GM12878 (cell line): ENCODE measurements around the gene DNAH9. TPM values are rescaled to one million over a fixed set of nuclear protein-coding genes. Genes with fewer than 3 reads are reported as not detected.

ENCODE experiments used
- ATAC-seq: fragments of 200-7000 bp; cut with Tn5 transposase; 3 replicates; pipeline ENCODE4 v1.9.1; 2020; ENCODE audit warnings: mild to moderate bottlenecking, moderate library complexity
- BruUV-seq: library from RNA; stranded (reverse); fragments of 400-500 nt; replicated peaks from 2 replicates; lab custom pipeline; 2021; lab: Mats Ljungman, UMichigan
- CTCF ChIA-PET: fragments of 300-600 bp; sonication (Branson Sonifier 250); formaldehyde crosslinking; extraction: SDS; loops from one replicate; lab custom pipeline; 2021; ENCODE audit warnings: inconsistent platforms; lab: Yijun Ruan, JAX
- POLR2A ChIA-PET: fragments of 350-600 bp; formaldehyde crosslinking; extraction: SDS; loops from one replicate; lab custom pipeline; 2021; ENCODE audit warnings: inconsistent platforms; lab: Charles Lee
- RAD21 ChIA-PET: fragments of 300-600 bp; sonication (Branson Sonifier 250); formaldehyde crosslinking; loops from one replicate; lab custom pipeline; 2023; ENCODE audit warnings: antibody characterized with exemption; ENCODE audit not compliant: unreplicated experiment; lab: Charles Lee
- SMC1A ChIA-PET: fragments of 300-600 bp; sonication (Branson Sonifier 250); formaldehyde crosslinking; loops from one replicate; lab custom pipeline; 2023; ENCODE audit not compliant: unreplicated experiment, uncharacterized antibody; lab: Charles Lee
- DNase-seq: peaks from one replicate; pipeline ENCODE4 v3.0.0-alpha.2; 2011; ENCODE audit warnings: low read depth, low spot score
- FAIRE-seq: peaks from 3 replicates; lab custom pipeline; 2011; peaks lifted over from hg19 to GRCh38; lab: Jason Lieb, UNC
- H2AFZ ChIP-seq: 2 replicates; pipeline ENCODE4 v1.6.0; 2011; ENCODE audit warnings: low read depth, low read length, control low read depth; ENCODE audit not compliant: control insufficient read depth
- H3K27ac ChIP-seq: 2 replicates; pipeline ENCODE4 v1.5.1; 2011; ENCODE audit warnings: control low read depth; ENCODE audit not compliant: control insufficient read depth, insufficient read depth
- H3K27me3 ChIP-seq, 2 experiments: replicated peaks in 1 of 2; 2 replicates each; pipeline versions ENCODE4 v1.6.0 to v1.6.1; 2011; ENCODE audit warnings: low read length in 1 of 2; ENCODE audit not compliant: control insufficient read depth in 2 of 2, insufficient read depth in 2 of 2
- H3K36me3 ChIP-seq, 2 experiments: 2 replicates each; pipeline ENCODE4 v1.5.1; 2011; ENCODE audit warnings: low read length in 1 of 2; ENCODE audit not compliant: control insufficient read depth in 2 of 2, insufficient read depth in 2 of 2
- H3K4me1 ChIP-seq: 2 replicates; pipeline ENCODE4 v1.6.1; 2011; ENCODE audit warnings: mild to moderate bottlenecking, low read length, moderate library complexity, mixed read lengths; ENCODE audit not compliant: control insufficient read depth, insufficient read depth
- H3K4me2 ChIP-seq: 2 replicates; pipeline ENCODE4 v1.6.0; 2011; ENCODE audit warnings: control low read depth; ENCODE audit not compliant: control insufficient read depth, insufficient read depth
- H3K4me3 ChIP-seq: fragments of 200-600 bp; sonication (generic); 2 replicates; pipeline ENCODE4 v1.5.1; 2016
- H3K79me2 ChIP-seq: 2 replicates; pipeline ENCODE4 v1.6.0; 2011; ENCODE audit warnings: low read length; ENCODE audit not compliant: control insufficient read depth, insufficient read depth
- H3K9ac ChIP-seq: 2 replicates; pipeline ENCODE4 v1.8.0; 2011; ENCODE audit warnings: low read length, control low read depth, mixed read lengths; ENCODE audit not compliant: control insufficient read depth, insufficient read depth
- H3K9me3 ChIP-seq: replicated peaks from 3 replicates; pipeline ENCODE4 v1.5.1; 2011; ENCODE audit warnings: mild to moderate bottlenecking, low read length; ENCODE audit not compliant: control insufficient read depth, insufficient read depth
- H4K20me1 ChIP-seq: 2 replicates; pipeline ENCODE4 v1.6.0; 2011; ENCODE audit not compliant: control insufficient read depth, insufficient read depth
- CBX3 ChIP-seq: fragments of 200-600 bp; sonication (generic); IDR thresholded peaks from 2 replicates; pipeline ENCODE4 v1.6.1; 2016; ENCODE audit warnings: low read depth, borderline replicate concordance
- IRF4 ChIP-seq: IDR thresholded peaks from 2 replicates; pipeline ENCODE4 v1.6.1; 2011; ENCODE audit warnings: low read depth, low read length
- KDM1A ChIP-seq: fragments of 200-600 bp; sonication (generic); IDR thresholded peaks from 2 replicates; pipeline ENCODE4 v1.6.1; 2016; ENCODE audit warnings: borderline replicate concordance
- KLF5 ChIP-seq: fragments of 450-650 bp; IDR thresholded peaks from 2 replicates; pipeline ENCODE4 v1.6.1; 2014; ENCODE audit warnings: mild to moderate bottlenecking; ENCODE audit not compliant: partially characterized antibody
- NR2F1 ChIP-seq: fragments of 450-650 bp; conservative IDR thresholded peaks from 2 replicates; pipeline ENCODE4 v1.6.1; 2017; ENCODE audit warnings: mild to moderate bottlenecking
- NRF1 ChIP-seq: conservative IDR thresholded peaks from 2 replicates; pipeline ENCODE4 v1.6.1; 2011; ENCODE audit warnings: mild to moderate bottlenecking, low read depth, low read length, improper control_type of control experiment
- POLR2A ChIP-seq: IDR thresholded peaks from 2 replicates; pipeline ENCODE4 v1.6.1; 2011; ENCODE audit warnings: low read depth, mild to moderate bottlenecking, low read length
- RAD51 ChIP-seq: fragments of 450-650 bp; IDR thresholded peaks from 2 replicates; pipeline ENCODE4 v1.6.1; 2016; ENCODE audit warnings: moderate library complexity, mild to moderate bottlenecking, inconsistent platforms
- RFX5 ChIP-seq: IDR thresholded peaks from 2 replicates; pipeline ENCODE4 v1.6.1; 2011; ENCODE audit warnings: low read depth, low read length, improper control_type of control experiment
- RUNX3 ChIP-seq: IDR thresholded peaks from 2 replicates; pipeline ENCODE4 v1.6.1; 2012; ENCODE audit warnings: low read length, inconsistent platforms
- STAT3 ChIP-seq: IDR thresholded peaks from 2 replicates; pipeline ENCODE4 v1.6.1; 2011; ENCODE audit warnings: low read depth, low read length, improper control_type of control experiment
- ZBED1 ChIP-seq: IDR thresholded peaks from 2 replicates; pipeline ENCODE4 v1.6.1; 2016; ENCODE audit warnings: borderline replicate concordance
- WGBS: methylation state at CpG from one replicate; pipeline ENCODE4 v1.1.6; 2016; ENCODE audit warnings: low lambda C conversion rate; ENCODE audit not compliant: insufficient replicate concordance, insufficient coverage; ENCODE audit errors: missing lambda C conversion rate; 5-methylcytosine and 5-hydroxymethylcytosine counted together
- in situ Hi-C: fragments of 300-500 bp; cut with MboI; formaldehyde crosslinking; loops from 9 replicates; pipeline ENCODE4 v1.14.3; 2018; ENCODE audit warnings: mixed read lengths
- intact Hi-C: fragments of 100-400 bp; cut with micrococcal nuclease; formaldehyde crosslinking; loops from one replicate; pipeline ENCODE4 v1.14.2; 2022; ENCODE audit not compliant: unreplicated experiment
- polyA plus RNA-seq, 11 experiments: library from polyadenylated mRNA; depleted of rRNA in 4 of 11; unstranded in 6 of 11; stranded (reverse) in 5 of 11; fragments of >200 nt; fragmentation: Nextera tagmentation in 4 of 11; fragmentation: Illumina TruSeq in 1 of 11; extraction: Ambion mirVana in 4 of 11; extraction: Trizol in 1 of 11; gene quantifications; 1 replicate in 1 of 11; 2 replicates in 10 of 11; pipeline versions ENCODE4 v1.2.1 to v1.2.3, GENCODE V29; 2011 to 2016; ENCODE audit warnings: inconsistent platforms in 2 of 11, missing spikeins in 2 of 11, low read depth in 1 of 11
- total RNA-seq, 4 experiments: library from RNA; depleted of rRNA in 3 of 4; stranded (reverse); fragments of >200 nt in 3 of 4; fragmentation: Illumina TruSeq in 1 of 4; extraction: Trizol in 1 of 4; gene quantifications; 2 replicates each; pipeline versions ENCODE4 v1.2.1 to v1.2.3, GENCODE V29; 2013 to 2021
- TF ChIP-seq, protein P1 (sequence below): IDR thresholded peaks from 2 replicates; pipeline ENCODE4 v1.6.1; 2011; ENCODE audit warnings: low read depth, low read length, improper control_type of control experiment, borderline replicate concordance
- TF ChIP-seq, protein P2 (sequence below): fragments of 450-650 bp; IDR thresholded peaks from 2 replicates; pipeline ENCODE4 v1.6.1; 2017; ENCODE audit warnings: antibody characterized with exemption, mild to moderate bottlenecking, moderate library complexity
- TF ChIP-seq, protein P3 (sequence below): IDR thresholded peaks from 2 replicates; pipeline ENCODE4 v1.6.1; 2011; ENCODE audit warnings: mild to moderate bottlenecking, low read depth, low read length, moderate library complexity; ENCODE audit not compliant: insufficient replicate concordance
- TF ChIP-seq, protein P4 (sequence below): fragments of 450-650 bp; IDR thresholded peaks from 2 replicates; pipeline ENCODE4 v1.6.1; 2018; ENCODE audit warnings: borderline replicate concordance, mild to moderate bottlenecking; ENCODE audit not compliant: partially characterized antibody

Gene DNAH9
- total and polyA plus RNA-seq, 10 of the 15 experiments (the other 5 are each of a cell fraction or from before 2014, with no cell fraction given) = 0.10 to 0.40 (median 0.19) TPM; not detected in 7

DNA sequence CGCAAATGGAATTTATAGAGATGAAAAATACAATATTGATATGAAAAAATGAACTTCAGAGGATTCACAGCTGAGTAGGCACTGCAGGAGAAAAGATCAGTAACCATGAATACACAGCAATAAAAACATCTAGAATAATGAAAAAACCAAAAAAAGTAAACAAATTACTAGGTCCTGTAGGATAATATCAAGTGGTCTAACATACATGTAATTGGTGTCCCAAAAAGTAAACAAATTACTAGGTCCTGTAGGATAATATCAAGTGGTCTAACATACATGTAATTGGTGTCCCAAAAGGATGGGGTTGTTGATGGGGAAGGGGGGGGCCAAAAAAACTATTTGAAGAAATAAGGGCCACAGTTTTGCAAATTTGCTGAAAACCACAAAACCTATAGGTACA is 355.7 kb downstream of the DNAH9 start:
- Histone ChIP-seq H3K27ac (no peak overlapping the region), H3K27me3 (no peaks in the 10 kb centered on the region), H3K4me1 (no peaks in the 10 kb centered on the region), H3K9ac (no peak overlapping the region), H3K4me3 (no peak overlapping the region), H4K20me1 (no peaks in the 10 kb centered on the region), H3K4me2 (no peak overlapping the region), H3K9me3 (no peaks in the 10 kb centered on the region; the same call in 2 of the 3 replicates), H3K36me3 (no peaks in the 10 kb centered on the region), H3K79me2 (no peaks in the 10 kb centered on the region), H2AFZ (no peak overlapping the region)
- ChIA-PET POLR2A (no interaction called here), CTCF (no interaction called here), RAD21 (no interaction called here), SMC1A (no interaction called here)
- 63% methylated on average over 1 of the region's 1 CpG for WGBS
- in situ Hi-C loops = no loop called here
- TF ChIP-seq CBX3 (no peak), IRF4 (no peak), ZBED1 (no peak), KDM1A (no peak), NRF1 (no peak), NR2F1 (no peak), RUNX3 (no peak), STAT3 (no peak), RFX5 (no peak), RAD51 (no peak), KLF5 (no peak), POLR2A (no peak)
- TF ChIP-seq, protein P1, sequence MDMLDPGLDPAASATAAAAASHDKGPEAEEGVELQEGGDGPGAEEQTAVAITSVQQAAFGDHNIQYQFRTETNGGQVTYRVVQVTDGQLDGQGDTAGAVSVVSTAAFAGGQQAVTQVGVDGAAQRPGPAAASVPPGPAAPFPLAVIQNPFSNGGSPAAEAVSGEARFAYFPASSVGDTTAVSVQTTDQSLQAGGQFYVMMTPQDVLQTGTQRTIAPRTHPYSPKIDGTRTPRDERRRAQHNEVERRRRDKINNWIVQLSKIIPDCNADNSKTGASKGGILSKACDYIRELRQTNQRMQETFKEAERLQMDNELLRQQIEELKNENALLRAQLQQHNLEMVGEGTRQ = no peak
- TF ChIP-seq, protein P2, sequence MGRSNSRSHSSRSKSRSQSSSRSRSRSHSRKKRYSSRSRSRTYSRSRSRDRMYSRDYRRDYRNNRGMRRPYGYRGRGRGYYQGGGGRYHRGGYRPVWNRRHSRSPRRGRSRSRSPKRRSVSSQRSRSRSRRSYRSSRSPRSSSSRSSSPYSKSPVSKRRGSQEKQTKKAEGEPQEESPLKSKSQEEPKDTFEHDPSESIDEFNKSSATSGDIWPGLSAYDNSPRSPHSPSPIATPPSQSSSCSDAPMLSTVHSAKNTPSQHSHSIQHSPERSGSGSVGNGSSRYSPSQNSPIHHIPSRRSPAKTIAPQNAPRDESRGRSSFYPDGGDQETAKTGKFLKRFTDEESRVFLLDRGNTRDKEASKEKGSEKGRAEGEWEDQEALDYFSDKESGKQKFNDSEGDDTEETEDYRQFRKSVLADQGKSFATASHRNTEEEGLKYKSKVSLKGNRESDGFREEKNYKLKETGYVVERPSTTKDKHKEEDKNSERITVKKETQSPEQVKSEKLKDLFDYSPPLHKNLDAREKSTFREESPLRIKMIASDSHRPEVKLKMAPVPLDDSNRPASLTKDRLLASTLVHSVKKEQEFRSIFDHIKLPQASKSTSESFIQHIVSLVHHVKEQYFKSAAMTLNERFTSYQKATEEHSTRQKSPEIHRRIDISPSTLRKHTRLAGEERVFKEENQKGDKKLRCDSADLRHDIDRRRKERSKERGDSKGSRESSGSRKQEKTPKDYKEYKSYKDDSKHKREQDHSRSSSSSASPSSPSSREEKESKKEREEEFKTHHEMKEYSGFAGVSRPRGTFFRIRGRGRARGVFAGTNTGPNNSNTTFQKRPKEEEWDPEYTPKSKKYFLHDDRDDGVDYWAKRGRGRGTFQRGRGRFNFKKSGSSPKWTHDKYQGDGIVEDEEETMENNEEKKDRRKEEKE = no peak
- TF ChIP-seq, protein P3, sequence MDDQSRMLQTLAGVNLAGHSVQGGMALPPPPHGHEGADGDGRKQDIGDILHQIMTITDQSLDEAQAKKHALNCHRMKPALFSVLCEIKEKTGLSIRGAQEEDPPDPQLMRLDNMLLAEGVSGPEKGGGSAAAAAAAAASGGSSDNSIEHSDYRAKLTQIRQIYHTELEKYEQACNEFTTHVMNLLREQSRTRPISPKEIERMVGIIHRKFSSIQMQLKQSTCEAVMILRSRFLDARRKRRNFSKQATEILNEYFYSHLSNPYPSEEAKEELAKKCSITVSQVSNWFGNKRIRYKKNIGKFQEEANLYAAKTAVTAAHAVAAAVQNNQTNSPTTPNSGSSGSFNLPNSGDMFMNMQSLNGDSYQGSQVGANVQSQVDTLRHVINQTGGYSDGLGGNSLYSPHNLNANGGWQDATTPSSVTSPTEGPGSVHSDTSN = no peak
- TF ChIP-seq, protein P4, sequence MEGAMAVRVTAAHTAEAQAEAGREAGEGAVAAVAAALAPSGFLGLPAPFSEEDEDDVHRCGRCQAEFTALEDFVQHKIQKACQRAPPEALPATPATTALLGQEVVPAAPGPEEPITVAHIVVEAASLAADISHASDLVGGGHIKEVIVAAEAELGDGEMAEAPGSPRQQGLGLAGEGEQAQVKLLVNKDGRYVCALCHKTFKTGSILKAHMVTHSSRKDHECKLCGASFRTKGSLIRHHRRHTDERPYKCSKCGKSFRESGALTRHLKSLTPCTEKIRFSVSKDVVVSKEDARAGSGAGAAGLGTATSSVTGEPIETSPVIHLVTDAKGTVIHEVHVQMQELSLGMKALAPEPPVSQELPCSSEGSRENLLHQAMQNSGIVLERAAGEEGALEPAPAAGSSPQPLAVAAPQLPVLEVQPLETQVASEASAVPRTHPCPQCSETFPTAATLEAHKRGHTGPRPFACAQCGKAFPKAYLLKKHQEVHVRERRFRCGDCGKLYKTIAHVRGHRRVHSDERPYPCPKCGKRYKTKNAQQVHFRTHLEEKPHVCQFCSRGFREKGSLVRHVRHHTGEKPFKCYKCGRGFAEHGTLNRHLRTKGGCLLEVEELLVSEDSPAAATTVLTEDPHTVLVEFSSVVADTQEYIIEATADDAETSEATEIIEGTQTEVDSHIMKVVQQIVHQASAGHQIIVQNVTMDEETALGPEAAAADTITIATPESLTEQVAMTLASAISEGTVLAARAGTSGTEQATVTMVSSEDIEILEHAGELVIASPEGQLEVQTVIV = no peak
- intact Hi-C loops = no loop called here
- ATAC-seq (no peak), DNase-seq (no peak), FAIRE-seq (no peak)
- no TSS peak for BruUV-seq
